ENCODE measurements around the gene CCDC102B. TPM values are rescaled to one million over a fixed set of nuclear protein-coding genes. Genes with fewer than 3 reads are reported as not detected.

Gene CCDC102B
- total RNA-seq, 1 donor: 4.1 TPM

- Histone ChIP-seq H3K27me3 (ENCODE audit: insufficient read depth, low read length) (no peaks in the 10 kb centered on the region), H3K4me1 (ENCODE audit: insufficient read depth, low read length) (no peaks in the 10 kb centered on the region), H3K4me3 (ENCODE audit: low read length) (no peak overlapping the region), H3K9me3 (ENCODE audit: low read depth, low read length) (no peaks in the 10 kb centered on the region)
Observed at GRCh38 chr18:68796936-68797690, 767 bp upstream of the CCDC102B start.

DNA sequence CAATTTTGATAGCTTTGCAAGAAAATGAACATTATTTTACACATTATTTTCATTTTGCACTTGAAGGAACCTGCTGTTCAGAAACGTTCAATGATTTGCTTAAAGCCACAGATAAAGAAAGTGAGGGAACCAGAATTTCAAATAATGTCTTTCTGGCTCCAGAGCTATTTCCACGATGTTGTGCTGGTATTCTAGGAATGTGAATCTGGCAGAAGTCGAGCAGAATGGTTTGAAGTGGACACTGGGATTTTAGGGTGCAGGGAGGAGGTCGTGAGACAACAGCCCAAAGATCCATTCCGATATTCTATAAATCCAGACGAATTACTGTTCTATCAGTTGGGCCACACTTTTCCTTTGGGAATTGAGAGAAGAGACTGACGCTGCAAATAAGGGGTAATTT, 2.2 kb downstream of the CCDC102B start:
- no peaks in the 10 kb centered on the region for H3K27me3 ChIP-seq (ENCODE audit: insufficient read depth, low read length)
- no peaks in the 10 kb centered on the region for H3K9me3 ChIP-seq (ENCODE audit: low read depth, low read length)
- no peak overlapping the region for H3K4me3 ChIP-seq (ENCODE audit: low read length)
- H3K4me1 ChIP-seq (ENCODE audit: insufficient read depth, low read length): no peaks in the 10 kb centered on the region

GRCh38 chr18:68803356-68803755, 5.5 kb downstream of the CCDC102B start:
- Histone ChIP-seq H3K4me3 (ENCODE audit: low read length) (no peak overlapping the region), H3K9me3 (ENCODE audit: low read depth, low read length) (no peaks in the 10 kb centered on the region), H3K4me1 (ENCODE audit: insufficient read depth, low read length) (no peaks in the 10 kb centered on the region), H3K27me3 (ENCODE audit: insufficient read depth, low read length) (no peaks in the 10 kb centered on the region)

GRCh38 chr18:68817584-68817983, 19.7 kb downstream of the CCDC102B start:
- H3K27me3 ChIP-seq (ENCODE audit: insufficient read depth, low read length): no peaks in the 10 kb centered on the region
- no peaks in the 10 kb centered on the region for H3K9me3 ChIP-seq (ENCODE audit: low read depth, low read length)
- H3K4me3 ChIP-seq (ENCODE audit: low read length): no peak overlapping the region
- no peaks in the 10 kb centered on the region for H3K4me1 ChIP-seq (ENCODE audit: insufficient read depth, low read length)

GRCh38 chr18:68818584-68818983, 20.7 kb downstream of the CCDC102B start:
- H3K27me3 ChIP-seq (ENCODE audit: insufficient read depth, low read length): no peaks in the 10 kb centered on the region
- H3K9me3 ChIP-seq (ENCODE audit: low read depth, low read length): no peaks in the 10 kb centered on the region
- H3K4me3 ChIP-seq (ENCODE audit: low read length): no peak overlapping the region
- H3K4me1 ChIP-seq (ENCODE audit: insufficient read depth, low read length): no peaks in the 10 kb centered on the region

DNA sequence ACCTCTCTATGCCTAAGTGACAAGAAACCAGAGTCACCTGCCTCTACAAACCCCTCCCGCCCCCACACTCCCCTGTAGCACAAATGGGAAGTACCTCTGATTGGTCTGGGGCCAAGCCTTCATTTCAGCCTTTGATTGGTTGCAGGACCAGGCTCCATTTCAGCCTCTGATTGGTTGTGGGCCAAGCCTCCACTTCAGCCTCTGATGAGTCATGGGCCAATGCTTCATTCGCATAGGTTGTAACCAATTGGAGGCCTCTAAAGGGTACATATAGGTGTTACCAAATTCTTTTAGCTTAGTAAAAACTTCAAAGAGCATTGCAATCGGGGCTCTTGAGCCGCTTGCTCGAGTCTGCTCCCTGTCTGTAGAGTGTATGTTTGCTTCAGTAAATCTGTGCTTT, 25.0 kb downstream of the CCDC102B start:
- Histone ChIP-seq H3K4me3 (ENCODE audit: low read length) (no peak overlapping the region), H3K9me3 (ENCODE audit: low read depth, low read length) (no peaks in the 10 kb centered on the region), H3K4me1 (ENCODE audit: insufficient read depth, low read length) (no peaks in the 10 kb centered on the region), H3K27me3 (ENCODE audit: insufficient read depth, low read length) (no peaks in the 10 kb centered on the region)

GRCh38 chr18:68826121-68826520, 28.2 kb downstream of the CCDC102B start:
- no peak overlapping the region for H3K4me3 ChIP-seq (ENCODE audit: low read length)
- H3K27me3 ChIP-seq (ENCODE audit: insufficient read depth, low read length): no peaks in the 10 kb centered on the region
- H3K4me1 ChIP-seq (ENCODE audit: insufficient read depth, low read length): no peaks in the 10 kb centered on the region
- H3K9me3 ChIP-seq (ENCODE audit: low read depth, low read length): no peaks in the 10 kb centered on the region

DNA sequence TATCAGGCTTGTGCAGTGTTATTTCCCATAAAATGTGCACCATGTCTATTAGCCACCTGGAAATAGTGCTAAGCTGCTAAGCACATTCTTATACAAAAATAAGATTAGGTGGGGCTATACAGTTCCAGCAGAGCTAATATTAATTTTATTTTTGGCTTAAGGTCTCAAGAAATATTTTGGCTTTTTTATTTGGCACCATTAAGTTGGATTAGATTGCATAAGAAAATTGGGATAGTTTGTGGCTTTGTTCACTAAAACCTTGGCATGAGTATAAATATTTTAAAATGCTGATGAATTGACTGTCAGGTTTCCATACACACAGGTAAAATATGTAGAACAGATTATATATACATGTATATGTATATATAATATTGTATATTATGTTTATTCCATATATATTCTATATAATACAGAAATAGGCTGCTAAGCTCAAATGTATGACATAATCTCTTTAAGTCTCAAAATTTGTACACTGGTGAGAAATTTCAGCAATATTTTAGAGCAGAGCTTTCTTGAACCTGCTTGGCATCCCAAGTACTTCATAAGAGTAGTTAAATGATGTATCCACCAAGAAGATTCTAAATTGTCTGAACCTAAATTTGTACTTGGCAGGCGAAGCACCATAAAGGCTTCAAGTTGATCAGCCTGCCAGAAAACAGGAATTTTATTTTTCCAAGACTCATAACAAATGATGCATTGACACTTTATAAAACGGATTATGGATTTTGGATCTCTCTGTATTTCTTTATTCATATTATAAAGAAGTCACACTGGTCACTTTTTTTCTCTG, 32.6 kb downstream of the CCDC102B start:
- Histone ChIP-seq H3K9me3 (ENCODE audit: low read depth, low read length) (no peaks in the 10 kb centered on the region), H3K27me3 (ENCODE audit: insufficient read depth, low read length) (no peaks in the 10 kb centered on the region), H3K4me1 (ENCODE audit: insufficient read depth, low read length) (no peaks in the 10 kb centered on the region), H3K4me3 (ENCODE audit: low read length) (no peak overlapping the region)

- Histone ChIP-seq H3K4me3 (ENCODE audit: low read length) (no peak overlapping the region), H3K27me3 (ENCODE audit: insufficient read depth, low read length) (no peaks in the 10 kb centered on the region)
Observed at GRCh38 chr18:68833756-68834155, 35.9 kb downstream of the CCDC102B start.

DNA sequence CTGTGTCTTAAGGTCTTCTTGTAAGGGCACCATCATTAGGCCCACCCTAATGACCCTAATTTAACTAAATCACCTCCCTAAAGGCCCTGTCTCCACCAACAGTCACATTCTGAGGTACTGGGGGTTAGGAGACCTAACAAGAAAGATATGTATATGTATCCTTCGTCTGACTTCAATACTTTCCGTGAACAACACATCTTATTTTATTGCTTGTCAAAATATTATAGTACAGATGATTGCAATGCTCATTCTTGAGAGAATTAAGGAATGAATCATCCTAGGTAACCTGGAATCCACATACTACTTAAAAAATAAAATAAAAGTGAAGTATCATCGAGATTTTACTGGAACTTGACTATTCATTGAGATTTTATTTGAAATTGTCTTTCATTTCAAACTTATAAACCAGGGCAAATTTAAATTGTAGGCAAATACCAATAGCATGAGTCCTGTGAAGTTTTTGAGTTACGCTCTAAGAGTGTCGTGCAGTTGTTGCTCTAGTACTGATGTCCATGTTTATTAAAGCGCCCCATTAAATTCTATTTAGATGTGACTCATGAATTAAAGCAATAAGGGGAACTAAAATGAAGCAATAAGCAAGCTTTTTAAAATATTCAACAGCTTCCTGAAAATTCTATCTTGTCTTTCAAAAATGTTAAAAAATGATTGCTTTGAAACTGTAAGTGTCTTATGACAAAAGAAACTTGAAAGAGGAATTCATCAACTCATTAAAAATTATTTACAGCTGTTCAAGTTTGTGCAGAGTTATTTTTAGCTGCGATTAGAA, 40.0 kb downstream of the CCDC102B start:
- Histone ChIP-seq H3K4me1 (ENCODE audit: insufficient read depth, low read length) (peaks cover 19% of the 10 kb centered on the region), H3K27me3 (ENCODE audit: insufficient read depth, low read length) (no peaks in the 10 kb centered on the region), H3K9me3 (ENCODE audit: low read depth, low read length) (no peaks in the 10 kb centered on the region), H3K4me3 (ENCODE audit: low read length) (no peak overlapping the region)

More at GRCh38 chr18:68833756-68834155, 35.9 kb downstream of the CCDC102B start:
- peaks cover 6% of the 10 kb centered on the region for H3K4me1 ChIP-seq (ENCODE audit: insufficient read depth, low read length)
- H3K9me3 ChIP-seq (ENCODE audit: low read depth, low read length): no peaks in the 10 kb centered on the region

DNA sequence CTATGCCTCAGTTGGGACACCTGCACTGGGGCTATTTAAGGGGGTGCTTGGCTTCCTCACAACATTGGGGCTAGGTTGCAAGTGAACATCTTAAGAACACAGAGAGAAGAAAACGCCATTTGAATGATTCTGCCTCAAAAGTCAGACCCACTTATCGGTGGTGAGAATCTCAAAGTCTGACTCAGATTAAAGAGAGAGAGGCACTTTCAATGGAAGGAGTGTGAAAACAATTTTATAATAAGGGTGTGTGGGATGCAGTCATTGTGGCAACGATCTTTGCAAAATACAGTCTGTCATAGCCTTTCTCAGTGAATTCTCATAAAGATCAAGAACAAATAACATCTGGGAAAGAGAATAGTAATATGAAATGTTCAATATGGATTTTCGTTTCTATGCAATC, 41.8 kb downstream of the CCDC102B start:
- no peaks in the 10 kb centered on the region for H3K27me3 ChIP-seq (ENCODE audit: insufficient read depth, low read length)
- H3K4me3 ChIP-seq (ENCODE audit: low read length): no peak overlapping the region
- H3K4me1 ChIP-seq (ENCODE audit: insufficient read depth, low read length): peaks cover 19% of the 10 kb centered on the region
- H3K9me3 ChIP-seq (ENCODE audit: low read depth, low read length): no peaks in the 10 kb centered on the region

GRCh38 chr18:68840554-68841263, 42.8 kb downstream of the CCDC102B start:
- no peaks in the 10 kb centered on the region for H3K9me3 ChIP-seq (ENCODE audit: low read depth, low read length)
- H3K4me1 ChIP-seq (ENCODE audit: insufficient read depth, low read length): peaks cover 19% of the 10 kb centered on the region
- no peaks in the 10 kb centered on the region for H3K27me3 ChIP-seq (ENCODE audit: insufficient read depth, low read length)
- no peak overlapping the region for H3K4me3 ChIP-seq (ENCODE audit: low read length)

DNA sequence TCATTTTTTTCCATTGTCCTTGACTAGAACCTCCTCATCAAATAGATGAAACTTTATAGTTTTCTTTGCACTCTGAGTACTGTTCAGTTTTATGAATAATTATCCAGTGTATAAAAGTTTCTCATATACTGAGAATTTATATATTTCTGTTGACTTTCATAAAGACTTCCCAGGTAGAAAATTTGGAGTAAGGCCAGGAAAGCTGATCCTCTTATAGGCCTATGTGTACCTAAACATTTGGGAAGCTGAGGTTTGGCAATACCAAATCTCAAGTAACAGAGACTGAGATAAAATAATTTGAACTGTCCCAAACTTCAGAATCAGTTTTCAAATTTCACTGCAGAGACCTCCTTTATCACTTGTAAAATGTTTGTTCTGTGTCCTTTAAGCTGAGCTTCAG, 43.4 kb downstream of the CCDC102B start:
- H3K4me3 ChIP-seq (ENCODE audit: low read length): no peak overlapping the region
- no peaks in the 10 kb centered on the region for H3K9me3 ChIP-seq (ENCODE audit: low read depth, low read length)
- no peaks in the 10 kb centered on the region for H3K27me3 ChIP-seq (ENCODE audit: insufficient read depth, low read length)
- peaks cover 19% of the 10 kb centered on the region for H3K4me1 ChIP-seq (ENCODE audit: insufficient read depth, low read length)

DNA sequence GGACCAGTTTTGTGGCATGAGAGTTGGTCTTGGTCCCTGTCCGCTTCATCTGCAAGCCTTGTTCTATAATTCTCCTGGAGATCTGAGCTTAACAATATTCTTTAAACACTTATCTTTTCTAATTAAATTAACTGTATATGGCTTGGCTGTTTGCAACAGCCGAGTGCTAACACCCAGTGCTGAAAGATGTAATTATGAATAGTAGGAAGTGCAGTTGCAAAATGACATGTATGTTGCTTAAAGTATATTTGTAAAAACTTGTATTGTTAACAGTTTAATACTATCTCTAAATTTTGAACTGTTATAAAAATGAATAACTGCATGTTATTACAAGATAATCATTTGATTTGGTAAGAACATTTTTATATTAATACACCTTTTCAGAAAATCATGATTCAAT, 45.1 kb downstream of the CCDC102B start:
- Histone ChIP-seq H3K27me3 (ENCODE audit: insufficient read depth, low read length) (no peaks in the 10 kb centered on the region), H3K4me3 (ENCODE audit: low read length) (no peak overlapping the region), H3K4me1 (ENCODE audit: insufficient read depth, low read length) (peaks cover 16% of the 10 kb centered on the region), H3K9me3 (ENCODE audit: low read depth, low read length) (no peaks in the 10 kb centered on the region)
